MM.1S (cell line): ENCODE data around the gene TSPAN8.

Source experiments
- EZH2 ChIP-seq: fragments of 300-600 bp; sonication (generic); optimal IDR thresholded peaks from 2 replicates; pipeline ENCODE3; 2017; ENCODE audit warnings: low read depth, mild to moderate bottlenecking, antibody characterized with exemption, low read length, mixed read lengths
- TF ChIP-seq, protein P1 (sequence below): fragments of 300-600 bp; sonication (generic); IDR thresholded peaks from 2 replicates; pipeline ENCODE4 v1.5.1; 2016; ENCODE audit warnings: antibody characterized with exemption, low read length, mixed read lengths

DNA sequence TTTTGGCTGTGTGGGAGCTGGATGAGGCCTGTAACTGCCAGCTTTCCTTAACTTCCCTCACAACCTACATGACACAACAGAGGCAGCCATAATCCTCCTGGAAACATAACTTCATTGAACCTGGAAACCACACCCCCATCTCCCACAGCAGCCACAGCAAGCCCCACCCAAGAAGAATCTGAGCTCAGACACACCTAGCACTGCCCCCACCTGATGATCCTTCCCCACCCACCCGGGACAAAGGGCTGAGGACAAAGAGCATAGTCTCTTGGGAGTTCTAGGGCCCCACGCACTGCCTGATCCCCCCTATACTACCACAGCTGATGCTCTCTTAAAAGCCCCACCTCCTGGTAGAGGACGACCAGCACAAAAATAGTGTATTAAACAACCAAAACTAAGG is 29.6 kb upstream of the TSPAN8 start:
- TF ChIP-seq, protein P1, sequence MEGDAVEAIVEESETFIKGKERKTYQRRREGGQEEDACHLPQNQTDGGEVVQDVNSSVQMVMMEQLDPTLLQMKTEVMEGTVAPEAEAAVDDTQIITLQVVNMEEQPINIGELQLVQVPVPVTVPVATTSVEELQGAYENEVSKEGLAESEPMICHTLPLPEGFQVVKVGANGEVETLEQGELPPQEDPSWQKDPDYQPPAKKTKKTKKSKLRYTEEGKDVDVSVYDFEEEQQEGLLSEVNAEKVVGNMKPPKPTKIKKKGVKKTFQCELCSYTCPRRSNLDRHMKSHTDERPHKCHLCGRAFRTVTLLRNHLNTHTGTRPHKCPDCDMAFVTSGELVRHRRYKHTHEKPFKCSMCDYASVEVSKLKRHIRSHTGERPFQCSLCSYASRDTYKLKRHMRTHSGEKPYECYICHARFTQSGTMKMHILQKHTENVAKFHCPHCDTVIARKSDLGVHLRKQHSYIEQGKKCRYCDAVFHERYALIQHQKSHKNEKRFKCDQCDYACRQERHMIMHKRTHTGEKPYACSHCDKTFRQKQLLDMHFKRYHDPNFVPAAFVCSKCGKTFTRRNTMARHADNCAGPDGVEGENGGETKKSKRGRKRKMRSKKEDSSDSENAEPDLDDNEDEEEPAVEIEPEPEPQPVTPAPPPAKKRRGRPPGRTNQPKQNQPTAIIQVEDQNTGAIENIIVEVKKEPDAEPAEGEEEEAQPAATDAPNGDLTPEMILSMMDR = no peak
- TF ChIP-seq EZH2 = no peak
